HepG2 (cell line): ENCODE measurements around the gene ITCH. TPM values are rescaled to one million over a fixed set of nuclear protein-coding genes. Genes with fewer than 3 reads are reported as not detected.

ENCODE experiments used
- HNF1A ChIP-seq, 2 experiments: sonication (generic) in 1 of 2; formaldehyde crosslinking in 1 of 2; IDR thresholded peaks; 2 replicates each; pipeline versions ENCODE4 v1.4.0 to v1.6.1; 2016 to 2020; ENCODE audit warnings: borderline replicate concordance in 1 of 2, low read depth in 1 of 2, mild to moderate bottlenecking in 1 of 2, missing genetic modification reagents in 1 of 2
- HOMEZ ChIP-seq: IDR thresholded peaks from 2 replicates; pipeline ENCODE4 v1.6.1; 2016; ENCODE audit warnings: low read depth
- PATZ1 ChIP-seq: sonication (generic); formaldehyde crosslinking; IDR thresholded peaks from 2 replicates; pipeline ENCODE4 v1.4.0; 2020; ENCODE audit warnings: missing genetic modification reagents
- PITX1 ChIP-seq: sonication (generic); formaldehyde crosslinking; IDR thresholded peaks from 2 replicates; pipeline ENCODE4 v1.5.1; 2020; ENCODE audit warnings: mild to moderate bottlenecking, missing genetic modification reagents
- ZNF280D ChIP-seq: sonication (generic); formaldehyde crosslinking; IDR thresholded peaks from 2 replicates; pipeline ENCODE4 v1.5.1; 2020; ENCODE audit warnings: mild to moderate bottlenecking, missing genetic modification reagents
- polyA plus RNA-seq, 8 experiments: library from polyadenylated mRNA; depleted of rRNA in 3 of 8; stranded (reverse) in 7 of 8; unstranded in 1 of 8; fragments of >200 nt; fragmentation: Illumina TruSeq in 4 of 8; extraction: Trizol in 4 of 8; gene quantifications; 2 replicates each; pipeline versions ENCODE4 v1.2.1 to v1.2.3, GENCODE V29; 2011 to 2016; ENCODE audit warnings: low read depth in 4 of 8, missing spikeins in 1 of 8, mixed read lengths in 1 of 8; ENCODE audit not compliant: insufficient read depth in 1 of 8
- total RNA-seq, 5 experiments: library from RNA; depleted of rRNA; stranded (reverse); fragments of >200 nt; fragmentation: Illumina TruSeq; extraction: Trizol; gene quantifications; 2 replicates each; pipeline ENCODE4 v1.2.3, GENCODE V29; 2016; ENCODE audit warnings: low read depth in 1 of 5

ITCH gene
- total and polyA plus RNA-seq, 2 of the 13 experiments (the other 11 are each of a cell fraction or from before 2014, with no cell fraction given) = 20.5 to 112 TPM

DNA sequence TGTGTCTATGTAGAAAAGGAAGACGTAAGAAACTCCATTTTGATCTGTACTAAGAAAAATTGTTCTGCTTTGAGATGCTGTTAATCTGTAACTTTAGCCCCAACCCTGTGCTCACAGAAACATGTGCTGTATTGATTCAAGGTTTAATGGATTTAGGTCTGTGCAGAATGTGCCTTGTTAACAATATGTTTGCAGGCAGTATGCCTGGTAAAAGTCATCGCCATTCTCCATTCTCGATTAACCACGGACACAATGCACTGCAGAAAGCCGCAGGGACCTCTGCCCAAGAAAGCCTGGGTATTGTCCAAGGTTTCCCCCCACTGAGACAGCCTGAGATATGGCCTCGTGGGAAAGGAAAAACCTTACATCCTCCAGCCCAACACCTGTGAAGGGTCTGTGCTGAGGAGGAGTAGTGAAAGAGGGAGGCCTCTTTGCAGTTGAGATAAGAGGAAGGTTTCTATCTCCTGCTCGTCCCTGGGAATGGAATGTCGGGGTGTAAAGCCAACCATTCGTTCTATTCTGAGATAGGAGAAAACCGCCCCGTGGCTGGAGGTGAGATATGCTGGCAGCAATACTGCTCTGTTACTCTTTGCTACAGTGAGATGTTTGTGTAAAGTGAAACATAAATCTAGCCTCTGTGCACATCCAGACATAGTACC, 62.1 kb downstream of the ITCH start (continued):
- TF ChIP-seq HOMEZ (CRISPR knock-in tag) = peak; percentile 68; the same call in 1 of the 2 replicates
- 0 out of 2 replicates have a peak, but pooled peaks have one; percentile 53 for TF ChIP-seq ZNF280D (CRISPR knock-in tag)
- peak; percentile 90 for TF ChIP-seq PITX1 (CRISPR knock-in tag)
- 0 out of 2 replicates have a peak, but pooled peaks have one; percentile 12 for TF ChIP-seq PATZ1 (CRISPR knock-in tag)
- TF ChIP-seq HNF1A (IDR thresholded peaks at IDR 0.05; ENCODE audit: low read depth) = peak; percentile 61; the same call in 1 of the 2 replicates
- TF ChIP-seq HNF1A (CRISPR knock-in tag; IDR thresholded peaks at IDR 0.05; ENCODE audit: borderline replicate concordance) = peak; percentile 36; the same call in 1 of the 2 replicates
